Epithelial cell of proximal tubule (primary cell): Measurements from ENCODE around the gene PTP4A2. TPM values are rescaled to one million over a fixed set of nuclear protein-coding genes. Genes with fewer than 3 reads are reported as not detected.

ENCODE experiments used
- DNase-seq: peaks from one replicate; pipeline ENCODE4 v3.0.0-alpha.2; 2011; ENCODE audit warnings: low read depth
- H3K4me3 ChIP-seq: 2 replicates; pipeline ENCODE4 v1.5.1; 2011; ENCODE audit warnings: low read depth, mild to moderate bottlenecking, low read length
- total RNA-seq: library from RNA; depleted of rRNA; stranded (reverse); fragments of >200 nt; gene quantifications from 2 replicates; pipeline ENCODE4 v1.2.3, GENCODE V29; 2015
- TF ChIP-seq, protein P1 (sequence below): conservative IDR thresholded peaks from 2 replicates; pipeline ENCODE4 v1.5.1; 2012; ENCODE audit warnings: low read depth, mild to moderate bottlenecking, low read length

PTP4A2 gene
- total RNA-seq, 1 donor from 2014 or later = 160 TPM

DNA sequence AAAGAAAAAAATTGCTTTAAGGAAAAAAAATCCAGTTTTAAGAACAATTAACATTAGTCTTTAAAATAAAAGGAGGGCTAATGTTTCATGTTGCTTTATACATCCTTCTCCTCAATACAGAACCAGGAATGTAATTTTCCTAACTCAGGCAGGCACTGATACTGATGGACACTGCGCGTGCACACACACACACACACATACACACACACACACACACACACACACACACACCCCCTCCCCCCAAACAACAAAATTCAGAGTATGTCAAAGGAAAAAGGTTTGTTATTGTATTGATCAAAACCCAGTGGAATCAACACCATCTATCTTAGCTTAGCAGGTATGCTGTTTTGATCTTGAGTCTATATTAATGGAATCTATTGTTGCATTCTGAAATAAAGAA lies 31.6 kb downstream of the PTP4A2 start:
- no peak overlapping the region for H3K4me3 ChIP-seq
- TF ChIP-seq, protein P1, sequence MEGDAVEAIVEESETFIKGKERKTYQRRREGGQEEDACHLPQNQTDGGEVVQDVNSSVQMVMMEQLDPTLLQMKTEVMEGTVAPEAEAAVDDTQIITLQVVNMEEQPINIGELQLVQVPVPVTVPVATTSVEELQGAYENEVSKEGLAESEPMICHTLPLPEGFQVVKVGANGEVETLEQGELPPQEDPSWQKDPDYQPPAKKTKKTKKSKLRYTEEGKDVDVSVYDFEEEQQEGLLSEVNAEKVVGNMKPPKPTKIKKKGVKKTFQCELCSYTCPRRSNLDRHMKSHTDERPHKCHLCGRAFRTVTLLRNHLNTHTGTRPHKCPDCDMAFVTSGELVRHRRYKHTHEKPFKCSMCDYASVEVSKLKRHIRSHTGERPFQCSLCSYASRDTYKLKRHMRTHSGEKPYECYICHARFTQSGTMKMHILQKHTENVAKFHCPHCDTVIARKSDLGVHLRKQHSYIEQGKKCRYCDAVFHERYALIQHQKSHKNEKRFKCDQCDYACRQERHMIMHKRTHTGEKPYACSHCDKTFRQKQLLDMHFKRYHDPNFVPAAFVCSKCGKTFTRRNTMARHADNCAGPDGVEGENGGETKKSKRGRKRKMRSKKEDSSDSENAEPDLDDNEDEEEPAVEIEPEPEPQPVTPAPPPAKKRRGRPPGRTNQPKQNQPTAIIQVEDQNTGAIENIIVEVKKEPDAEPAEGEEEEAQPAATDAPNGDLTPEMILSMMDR = no peak
- DNase-seq = no peak

DNA sequence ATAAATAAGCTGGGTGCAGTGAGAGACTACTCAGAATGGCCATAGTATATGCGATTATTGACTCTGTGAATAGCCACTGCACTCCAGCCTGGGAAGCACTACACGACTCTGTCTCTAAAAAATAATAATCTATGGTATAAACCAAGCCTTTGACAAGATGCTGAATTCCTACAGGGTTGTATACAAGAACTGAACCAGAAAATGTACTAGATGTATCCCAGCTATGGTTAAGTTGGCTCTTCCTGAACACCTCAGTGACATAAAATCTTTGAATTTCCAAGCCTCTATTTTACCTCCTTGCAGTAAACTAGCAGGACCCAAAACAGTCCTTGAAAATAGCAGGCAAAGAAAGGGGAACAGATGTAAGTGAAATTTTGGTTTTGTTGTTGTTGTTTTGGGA lies 32.5 kb downstream of the PTP4A2 start:
- no peak for DNase-seq
- TF ChIP-seq, protein P1 = no peak

DNA sequence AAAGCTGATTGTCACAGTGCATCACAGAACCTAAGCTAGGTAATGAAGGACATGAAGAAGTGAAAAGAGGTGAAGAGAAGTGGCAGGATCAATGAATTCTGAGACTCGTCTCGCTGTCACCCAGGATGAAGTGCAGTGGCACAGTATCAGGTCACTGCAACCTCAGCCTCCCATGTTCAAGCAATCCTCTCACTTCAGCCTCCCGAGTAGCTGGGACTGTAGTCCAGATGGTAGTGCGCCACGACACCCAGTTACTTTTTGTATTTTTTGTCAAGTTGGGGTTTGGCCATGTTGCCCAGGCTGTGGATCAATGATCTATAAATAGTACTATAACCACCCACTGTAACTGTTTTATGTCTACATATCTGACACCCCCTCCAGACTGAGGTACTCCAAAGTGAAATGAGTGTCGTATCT lies 33.1 kb downstream of the PTP4A2 start:
- no peak overlapping the region for H3K4me3 ChIP-seq
- TF ChIP-seq, protein P1 = no peak
- DNase-seq = no peak

More for the DNA sequence above, 32.5 kb downstream of the PTP4A2 start:
- no peak overlapping the region for H3K4me3 ChIP-seq

DNA sequence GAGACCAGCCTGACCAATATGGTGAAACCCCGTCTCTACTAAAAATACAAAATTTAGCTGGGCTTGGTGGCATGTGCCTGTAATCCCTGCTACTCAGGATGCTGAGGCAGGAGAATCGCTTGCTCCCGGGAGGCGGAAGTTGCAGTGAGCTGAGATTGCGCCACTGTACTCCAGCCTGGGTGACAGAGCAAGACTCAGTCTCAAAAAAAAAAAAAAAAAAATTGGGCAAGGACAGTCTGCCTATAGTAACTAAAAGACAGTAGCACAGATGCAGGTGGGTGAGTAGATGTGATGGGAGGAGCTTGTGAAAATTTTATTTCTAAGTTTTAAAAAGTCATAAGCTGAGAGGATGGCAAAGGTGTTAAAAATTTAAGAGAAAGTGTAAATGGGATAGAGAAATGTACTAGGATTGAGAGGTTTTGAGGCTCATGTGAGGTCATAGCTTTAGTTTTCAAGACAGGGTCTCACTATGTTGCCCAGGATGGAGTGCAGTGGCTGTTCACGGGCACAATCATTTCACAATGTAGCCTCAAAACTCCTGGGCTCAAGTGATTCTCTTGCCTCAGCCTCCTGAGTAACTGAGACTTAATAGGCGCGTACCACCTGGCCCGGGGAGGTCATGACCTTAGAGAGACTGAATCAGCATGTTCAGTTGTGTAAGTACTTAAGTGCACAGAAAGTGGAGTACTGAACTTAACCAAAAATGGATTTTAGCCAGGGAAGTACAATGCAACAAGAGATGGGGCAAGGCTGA lies 33.7 kb downstream of the PTP4A2 start:
- H3K4me3 ChIP-seq = no peak overlapping the region
- no peak for DNase-seq
- TF ChIP-seq, protein P1 = no peak

DNA sequence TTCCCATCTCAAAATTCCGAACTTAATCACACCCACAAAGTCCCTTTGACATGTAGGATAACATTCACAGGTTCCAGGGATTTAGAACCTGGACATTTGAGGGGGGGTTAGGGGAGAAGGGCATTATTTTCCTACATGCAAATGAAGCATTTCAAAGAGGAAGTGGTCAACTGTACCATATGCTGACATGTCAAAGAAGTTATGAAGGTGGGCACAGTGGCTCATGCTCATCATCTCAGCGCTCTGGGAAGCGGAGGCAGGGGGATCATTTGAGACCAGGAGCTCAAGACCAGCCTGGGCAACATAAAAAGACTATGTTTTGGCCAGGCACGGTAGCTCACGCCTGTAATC lies 35.7 kb downstream of the PTP4A2 start:
- TF ChIP-seq, protein P1 = no peak
- DNase-seq = no peak
- H3K4me3 ChIP-seq = no peak overlapping the region

DNA sequence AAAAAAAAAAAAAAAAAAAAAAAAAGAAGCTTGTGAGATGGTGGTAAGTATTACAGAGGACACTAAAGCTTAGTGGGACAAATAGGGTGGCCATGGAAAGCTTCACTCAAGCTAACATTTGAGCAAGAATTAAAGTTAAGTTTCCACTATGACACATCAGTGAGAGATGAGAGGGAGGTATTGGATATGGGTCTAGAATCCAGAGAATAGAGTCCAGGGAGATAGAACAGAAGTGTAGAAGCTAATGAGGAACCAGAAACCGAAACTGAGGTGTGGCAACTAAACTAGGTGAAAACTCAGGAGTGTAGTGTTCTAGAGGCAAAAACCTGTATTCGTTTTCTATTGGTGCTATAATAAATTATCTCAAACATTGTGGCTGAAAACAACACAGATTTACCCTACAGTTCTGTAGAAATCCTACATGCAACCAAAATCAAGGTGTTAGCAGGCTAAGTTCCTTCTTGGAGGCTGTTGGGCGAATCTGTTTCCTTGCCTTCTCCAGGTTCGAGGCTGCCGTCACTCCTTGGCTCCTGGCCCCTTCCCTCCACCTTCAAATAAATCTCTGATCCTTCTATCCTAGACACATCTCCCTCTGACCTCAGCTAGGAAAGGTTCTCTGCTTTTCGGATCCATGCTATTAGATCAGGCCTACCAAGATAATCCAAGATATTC lies 36.2 kb downstream of the PTP4A2 start:
- TF ChIP-seq, protein P1 = no peak
- no peak overlapping the region for H3K4me3 ChIP-seq
- no peak for DNase-seq
